Fibroblast of lung (primary cell): ENCODE results near the gene GSC2.

Experiments used
- EZH2 ChIP-seq: IDR thresholded peaks from 2 replicates; pipeline ENCODE4 v1.5.1; 2012; ENCODE audit warnings: low read length, control low read depth, mild to moderate bottlenecking; ENCODE audit errors: missing control alignments
- TF ChIP-seq, protein P1 (sequence below), 2 donors: IDR thresholded peaks in 1 of 2; conservative IDR thresholded peaks in 1 of 2; 1 replicate in 1 of 2; 2 replicates in 1 of 2; pipeline ENCODE4 v1.5.1; 2011 to 2012; ENCODE audit warnings: low read length in 2 of 2, control low read depth in 1 of 2, inconsistent platforms in 1 of 2, low read depth in 1 of 2, mild to moderate bottlenecking in 1 of 2

DNA sequence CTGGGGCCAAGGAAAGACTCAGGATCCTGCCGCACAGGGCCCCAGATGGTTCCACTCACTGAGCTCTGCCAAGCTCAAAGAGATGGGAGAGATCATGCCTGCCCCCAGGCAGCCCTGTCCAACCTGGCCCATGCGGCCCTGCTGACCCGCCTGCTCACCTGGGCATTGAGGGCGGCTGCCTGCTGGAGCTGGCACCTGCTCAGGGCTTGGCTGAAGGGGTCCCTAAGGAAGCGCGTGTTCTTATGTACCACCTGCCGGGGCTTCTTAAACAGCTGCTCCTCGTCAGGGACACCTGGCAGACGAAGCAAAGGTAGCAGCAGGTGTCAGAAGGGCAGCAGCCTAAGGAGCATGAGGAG, 11.1 kb downstream of the GSC2 start:
- TF ChIP-seq, protein P1, sequence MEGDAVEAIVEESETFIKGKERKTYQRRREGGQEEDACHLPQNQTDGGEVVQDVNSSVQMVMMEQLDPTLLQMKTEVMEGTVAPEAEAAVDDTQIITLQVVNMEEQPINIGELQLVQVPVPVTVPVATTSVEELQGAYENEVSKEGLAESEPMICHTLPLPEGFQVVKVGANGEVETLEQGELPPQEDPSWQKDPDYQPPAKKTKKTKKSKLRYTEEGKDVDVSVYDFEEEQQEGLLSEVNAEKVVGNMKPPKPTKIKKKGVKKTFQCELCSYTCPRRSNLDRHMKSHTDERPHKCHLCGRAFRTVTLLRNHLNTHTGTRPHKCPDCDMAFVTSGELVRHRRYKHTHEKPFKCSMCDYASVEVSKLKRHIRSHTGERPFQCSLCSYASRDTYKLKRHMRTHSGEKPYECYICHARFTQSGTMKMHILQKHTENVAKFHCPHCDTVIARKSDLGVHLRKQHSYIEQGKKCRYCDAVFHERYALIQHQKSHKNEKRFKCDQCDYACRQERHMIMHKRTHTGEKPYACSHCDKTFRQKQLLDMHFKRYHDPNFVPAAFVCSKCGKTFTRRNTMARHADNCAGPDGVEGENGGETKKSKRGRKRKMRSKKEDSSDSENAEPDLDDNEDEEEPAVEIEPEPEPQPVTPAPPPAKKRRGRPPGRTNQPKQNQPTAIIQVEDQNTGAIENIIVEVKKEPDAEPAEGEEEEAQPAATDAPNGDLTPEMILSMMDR (conservative IDR thresholded peaks at IDR 0.05 in 1 of 2, IDR thresholded peaks at IDR 0.05 in 1 of 2; ENCODE audit: low read depth in 1 of 2, low read length in 2 of 2): no peak
- TF ChIP-seq EZH2: no peak
